Measurements from ENCODE around the gene ERCC2. TPM values are rescaled to one million over a fixed set of nuclear protein-coding genes. Genes with fewer than 3 reads are reported as not detected.

ERCC2 gene
- total and polyA plus RNA-seq, 2 experiments from 2014 or later, result 19.2 to 69.1 TPM

GRCh38 chr19:45352914-45353796 is 17.2 kb downstream of the ERCC2 start:
- no peak for TF ChIP-seq CTCF (IDR thresholded peaks at IDR 0.05; ENCODE audit: low read depth, low read length)
- Histone ChIP-seq H3K4me1 (ENCODE audit: low read depth) (no peaks in the 10 kb centered on the region), H3K27me3 (no peaks in the 10 kb centered on the region), H3K27ac (no peak overlapping the region), H3K9me3 (ENCODE audit: low read depth) (no peaks in the 10 kb centered on the region), H3K36me3 (peaks cover 36% of the 10 kb centered on the region), H3K4me3 (no peak overlapping the region)
- no peak for DNase-seq (ENCODE audit: low read depth in 1 of 2, low spot score in 1 of 2)

DNA sequence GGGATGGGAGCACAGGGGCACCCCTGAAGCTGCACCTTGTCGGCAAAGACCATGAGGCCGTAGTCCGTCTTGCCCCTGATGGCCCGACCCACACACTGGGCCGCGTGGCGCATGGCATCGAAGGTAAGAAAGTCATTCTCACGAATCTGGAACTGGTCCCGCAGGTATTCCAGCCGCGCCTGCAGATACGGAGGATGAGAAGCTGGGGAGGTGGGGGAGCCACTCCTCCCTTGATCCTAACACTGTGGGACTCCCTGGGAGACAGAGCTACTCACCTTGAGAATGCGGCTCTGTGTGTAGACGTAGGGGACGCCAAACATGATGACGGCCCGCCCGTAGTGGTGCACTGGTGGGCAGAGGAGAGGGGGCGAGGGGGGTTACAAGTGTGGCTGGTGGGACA is 17.9 kb downstream of the ERCC2 start:
- H3K36me3 ChIP-seq, result peaks cover 36% of the 10 kb centered on the region
- H3K9me3 ChIP-seq (ENCODE audit: low read depth), result no peaks in the 10 kb centered on the region
- no peaks in the 10 kb centered on the region for H3K27me3 ChIP-seq
- H3K27ac ChIP-seq, result no peak overlapping the region
- no peak overlapping the region for H3K4me3 ChIP-seq
- DNase-seq (ENCODE audit: low read depth in 1 of 2, low spot score in 1 of 2), result no peak
- TF ChIP-seq CTCF (IDR thresholded peaks at IDR 0.05; ENCODE audit: low read depth, low read length), result no peak
- no peaks in the 10 kb centered on the region for H3K4me1 ChIP-seq (ENCODE audit: low read depth)

GRCh38 chr19:45352062-45352461 is 18.3 kb downstream of the ERCC2 start:
- no peaks in the 10 kb centered on the region for H3K27me3 ChIP-seq
- H3K27ac ChIP-seq, result no peak overlapping the region
- H3K9me3 ChIP-seq (ENCODE audit: low read depth), result no peaks in the 10 kb centered on the region
- TF ChIP-seq CTCF (IDR thresholded peaks at IDR 0.05; ENCODE audit: low read depth, low read length), result no peak
- H3K36me3 ChIP-seq, result peaks cover 36% of the 10 kb centered on the region
- DNase-seq (ENCODE audit: low read depth in 1 of 2, low spot score in 1 of 2), result no peak
- H3K4me1 ChIP-seq (ENCODE audit: low read depth), result no peaks in the 10 kb centered on the region
- no peak overlapping the region for H3K4me3 ChIP-seq

- H3K4me1 ChIP-seq (ENCODE audit: low read depth), result no peaks in the 10 kb centered on the region
- no peaks in the 10 kb centered on the region for H3K9me3 ChIP-seq (ENCODE audit: low read depth)
- H3K27me3 ChIP-seq, result no peaks in the 10 kb centered on the region
- no peak for DNase-seq (ENCODE audit: low read depth in 1 of 2, low spot score in 1 of 2)
- no peak for TF ChIP-seq CTCF (IDR thresholded peaks at IDR 0.05; ENCODE audit: low read depth, low read length)
- H3K36me3 ChIP-seq, result peaks cover 31% of the 10 kb centered on the region
- no peak overlapping the region for H3K27ac ChIP-seq
- H3K4me3 ChIP-seq, result no peak overlapping the region
These were observed 18.9 kb downstream of the ERCC2 start for GRCh38 chr19:45351401-45351952.

- H3K4me1 ChIP-seq (ENCODE audit: low read depth), result no peaks in the 10 kb centered on the region
These were observed 19.8 kb downstream of the ERCC2 start for GRCh38 chr19:45350477-45351058.

More at GRCh38 chr19:45350477-45351058, 19.8 kb downstream of the ERCC2 start:
- no peak for DNase-seq (ENCODE audit: low read depth in 1 of 2, low spot score in 1 of 2)
- Histone ChIP-seq H3K9me3 (ENCODE audit: low read depth) (no peaks in the 10 kb centered on the region), H3K27ac (no peak overlapping the region), H3K4me3 (no peak overlapping the region), H3K36me3 (peaks cover 25% of the 10 kb centered on the region), H3K27me3 (no peaks in the 10 kb centered on the region)
- no peak for TF ChIP-seq CTCF (IDR thresholded peaks at IDR 0.05; ENCODE audit: low read depth, low read length)

All from cardiac muscle cell (in vitro differentiated cells and primary cell).